PC-3 (cell line): ENCODE measurements around the gene RTP3.

Source experiments
- EZH2 ChIP-seq: fragments of 300-600 bp; sonication (generic); IDR thresholded peaks from one replicate; pipeline ENCODE4 v1.6.1; 2017; ENCODE audit warnings: antibody characterized with exemption, mild to moderate bottlenecking, low read length; ENCODE audit not compliant: unreplicated experiment
- TF ChIP-seq, protein P1 (sequence below): fragments of 300-600 bp; sonication (generic); conservative IDR thresholded peaks from 2 replicates; pipeline ENCODE4 v1.5.1; 2017; ENCODE audit warnings: antibody characterized with exemption, low read depth, mild to moderate bottlenecking, low read length

- TF ChIP-seq, protein P1, sequence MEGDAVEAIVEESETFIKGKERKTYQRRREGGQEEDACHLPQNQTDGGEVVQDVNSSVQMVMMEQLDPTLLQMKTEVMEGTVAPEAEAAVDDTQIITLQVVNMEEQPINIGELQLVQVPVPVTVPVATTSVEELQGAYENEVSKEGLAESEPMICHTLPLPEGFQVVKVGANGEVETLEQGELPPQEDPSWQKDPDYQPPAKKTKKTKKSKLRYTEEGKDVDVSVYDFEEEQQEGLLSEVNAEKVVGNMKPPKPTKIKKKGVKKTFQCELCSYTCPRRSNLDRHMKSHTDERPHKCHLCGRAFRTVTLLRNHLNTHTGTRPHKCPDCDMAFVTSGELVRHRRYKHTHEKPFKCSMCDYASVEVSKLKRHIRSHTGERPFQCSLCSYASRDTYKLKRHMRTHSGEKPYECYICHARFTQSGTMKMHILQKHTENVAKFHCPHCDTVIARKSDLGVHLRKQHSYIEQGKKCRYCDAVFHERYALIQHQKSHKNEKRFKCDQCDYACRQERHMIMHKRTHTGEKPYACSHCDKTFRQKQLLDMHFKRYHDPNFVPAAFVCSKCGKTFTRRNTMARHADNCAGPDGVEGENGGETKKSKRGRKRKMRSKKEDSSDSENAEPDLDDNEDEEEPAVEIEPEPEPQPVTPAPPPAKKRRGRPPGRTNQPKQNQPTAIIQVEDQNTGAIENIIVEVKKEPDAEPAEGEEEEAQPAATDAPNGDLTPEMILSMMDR, result no peak
- no peak for TF ChIP-seq EZH2
Measured at GRCh38 chr3:46490338-46491084, 7.3 kb upstream of the RTP3 start.
